H9 (cell line): ENCODE results near the gene MAP3K2. TPM values are rescaled to one million over a fixed set of nuclear protein-coding genes. Genes with fewer than 3 reads are reported as not detected.

Experiments
- DNase-seq: peaks from one replicate; pipeline ENCODE4 v3.0.0-alpha.2; 2017
- H2AFZ ChIP-seq: one replicate; pipeline ENCODE4 v1.6.1; 2013; ENCODE audit warnings: mild to moderate bottlenecking, low read length, control low read depth, moderate library complexity
- H2AK5ac ChIP-seq: 2 replicates; pipeline ENCODE4 v1.6.1; 2013; ENCODE audit warnings: low read length, control low read depth, mixed read lengths; ENCODE audit not compliant: insufficient read length
- H2BK120ac ChIP-seq: one replicate; pipeline ENCODE4 v1.6.1; 2013; ENCODE audit warnings: low read depth, mild to moderate bottlenecking, low read length, control low read depth, inconsistent platforms; ENCODE audit not compliant: poor library complexity, severe bottlenecking
- H2BK12ac ChIP-seq: 2 replicates; pipeline ENCODE4 v1.6.1; 2013; ENCODE audit warnings: low read length, control low read depth, mixed read lengths, low read depth; ENCODE audit not compliant: insufficient read length
- H2BK15ac ChIP-seq: 2 replicates; pipeline ENCODE4 v1.6.1; 2013; ENCODE audit warnings: low read depth, low read length, control low read depth
- H2BK20ac ChIP-seq: one replicate; pipeline ENCODE4 v1.6.1; 2013; ENCODE audit warnings: low read depth, mild to moderate bottlenecking, low read length, control low read depth, inconsistent platforms; ENCODE audit not compliant: poor library complexity, severe bottlenecking
- H2BK5ac ChIP-seq: 2 replicates; pipeline ENCODE4 v1.6.1; 2013; ENCODE audit warnings: low read length, control low read depth, mixed read lengths; ENCODE audit not compliant: insufficient read length
- H3K14ac ChIP-seq: 2 replicates; pipeline ENCODE4 v1.6.1; 2013; ENCODE audit warnings: low read length, control low read depth; ENCODE audit not compliant: insufficient read depth
- H3K18ac ChIP-seq: 2 replicates; pipeline ENCODE4 v1.6.1; 2013; ENCODE audit warnings: low read depth, mild to moderate bottlenecking, mixed read lengths, low read length, control low read depth; ENCODE audit not compliant: insufficient read length
- H3K23ac ChIP-seq: 2 replicates; pipeline ENCODE4 v1.6.1; 2013; ENCODE audit warnings: low read length, control low read depth, mixed read lengths, low read depth; ENCODE audit not compliant: insufficient read length
- H3K23me2 ChIP-seq: 2 replicates; pipeline ENCODE4 v1.6.1; 2013; ENCODE audit warnings: low read depth, mild to moderate bottlenecking, mixed read lengths, low read length, control low read depth; ENCODE audit not compliant: insufficient read length, poor library complexity, severe bottlenecking
- H3K27ac ChIP-seq: 2 replicates; pipeline ENCODE4 v1.5.1; 2013; ENCODE audit warnings: low read length, control low read depth, mixed read lengths, low read depth; ENCODE audit not compliant: insufficient read length
- H3K27me3 ChIP-seq: 2 replicates; pipeline ENCODE4 v1.6.1; 2013; ENCODE audit warnings: low read length, control low read depth, inconsistent platforms; ENCODE audit not compliant: insufficient read depth
- H3K4ac ChIP-seq: 2 replicates; pipeline ENCODE4 v1.6.1; 2013; ENCODE audit warnings: low read depth, mild to moderate bottlenecking, control low read depth, inconsistent platforms, low read length, moderate library complexity
- H3K4me1 ChIP-seq: 2 replicates; pipeline ENCODE4 v1.6.1; 2013; ENCODE audit warnings: low read length, control low read depth, inconsistent platforms; ENCODE audit not compliant: insufficient read depth
- H3K4me2 ChIP-seq: 2 replicates; pipeline ENCODE4 v1.6.1; 2013; ENCODE audit warnings: low read length, control low read depth, mixed read lengths; ENCODE audit not compliant: insufficient read length, insufficient read depth
- H3K56ac ChIP-seq: 2 replicates; pipeline ENCODE4 v1.6.1; 2013; ENCODE audit warnings: low read depth, mild to moderate bottlenecking, mixed read lengths, low read length, control low read depth; ENCODE audit not compliant: insufficient read length
- H3K79me1 ChIP-seq: 2 replicates; pipeline ENCODE4 v1.6.1; 2013; ENCODE audit warnings: low read depth, mild to moderate bottlenecking, moderate library complexity, low read length, control low read depth, inconsistent platforms; ENCODE audit not compliant: insufficient read depth, poor library complexity, severe bottlenecking
- H3K79me2 ChIP-seq: 2 replicates; pipeline ENCODE4 v1.6.1; 2013; ENCODE audit warnings: low read length, control low read depth, inconsistent platforms; ENCODE audit not compliant: insufficient read depth
- H3K9ac ChIP-seq: 2 replicates; pipeline ENCODE4 v1.6.1; 2013; ENCODE audit warnings: low read length, control low read depth, mixed read lengths; ENCODE audit not compliant: insufficient read length; ENCODE audit errors: extremely low read depth
- H3K9me3 ChIP-seq: one replicate; pipeline ENCODE4 v1.6.1; 2013; ENCODE audit warnings: low read depth, low read length, inconsistent platforms; ENCODE audit not compliant: control insufficient read depth
- H3T11ph ChIP-seq: one replicate; pipeline ENCODE4 v1.6.1; 2013; ENCODE audit warnings: mild to moderate bottlenecking, low read length, control low read depth, inconsistent platforms
- H4K20me1 ChIP-seq: one replicate; pipeline ENCODE4 v1.6.1; 2013; ENCODE audit not compliant: control insufficient read depth, insufficient read length, insufficient read depth
- H4K5ac ChIP-seq: 2 replicates; pipeline ENCODE4 v1.6.1; 2013; ENCODE audit warnings: low read depth, mild to moderate bottlenecking, mixed read lengths, low read length, control low read depth; ENCODE audit not compliant: insufficient read length
- H4K8ac ChIP-seq: replicated peaks from 2 replicates; pipeline ENCODE4 v1.6.1; 2013; ENCODE audit warnings: low read length, control low read depth, mixed read lengths, low read depth; ENCODE audit not compliant: insufficient read length
- H4K91ac ChIP-seq: 2 replicates; pipeline ENCODE4 v1.6.1; 2013; ENCODE audit warnings: low read depth, mild to moderate bottlenecking, moderate library complexity, mixed read lengths, low read length, control low read depth; ENCODE audit not compliant: insufficient read length
- H3K27ac Mint-ChIP-seq, 3 experiments: 2 replicates in 2 of 3; 3 replicates in 1 of 3; pipeline ENCODE4 v1.8.0; 2020 to 2021; ENCODE audit warnings: mixed read lengths in 3 of 3, mild to moderate bottlenecking in 1 of 3, moderate library complexity in 1 of 3
- H3K27me3 Mint-ChIP-seq: 2 replicates; pipeline ENCODE4 v1.8.0; 2021; ENCODE audit warnings: low read depth, mild to moderate bottlenecking, moderate library complexity, mixed read lengths
- H3K36me3 Mint-ChIP-seq, 3 experiments: 2 replicates in 2 of 3; 3 replicates in 1 of 3; pipeline ENCODE4 v1.8.0; 2020 to 2021; ENCODE audit warnings: low read depth in 3 of 3, mixed read lengths in 3 of 3; ENCODE audit not compliant: insufficient read depth in 1 of 3
- H3K4me1 Mint-ChIP-seq, 2 experiments: 2 replicates each; pipeline ENCODE4 v1.8.0; 2020; ENCODE audit warnings: mixed read lengths in 2 of 2
- H3K4me3 Mint-ChIP-seq, 2 experiments: 2 replicates in 1 of 2; 3 replicates in 1 of 2; pipeline ENCODE4 v1.8.0; 2020 to 2021; ENCODE audit warnings: mild to moderate bottlenecking in 2 of 2, mixed read lengths in 2 of 2, moderate library complexity in 1 of 2
- H3K9me3 Mint-ChIP-seq, 2 experiments: 2 replicates in 1 of 2; 3 replicates in 1 of 2; pipeline ENCODE4 v1.8.0; 2020; ENCODE audit warnings: mild to moderate bottlenecking in 2 of 2, mixed read lengths in 2 of 2, moderate library complexity in 1 of 2
- WGBS: extraction: QIAGEN DNeasy Blood & Tissue Kit; methylation state at CpG from one replicate; pipeline ENCODE4 v1.1.7; 2013; ENCODE audit warnings: missing lambda C conversion rate, low lambda C conversion rate, mixed read lengths; ENCODE audit not compliant: insufficient read length; ENCODE audit errors: extremely low coverage; 5-methylcytosine and 5-hydroxymethylcytosine counted together
- total RNA-seq: library from RNA; stranded (reverse); gene quantifications from 2 replicates; pipeline ENCODE4 v1.2.1, GENCODE V29; 2021
- TF ChIP-seq, protein P1 (sequence below): fragments of 200-600 bp; sonication (generic); conservative IDR thresholded peaks from 3 replicates; pipeline ENCODE4 v1.8.0; 2021; ENCODE audit warnings: antibody characterized with exemption, mild to moderate bottlenecking

The MAP3K2 gene
- total RNA-seq, 1 experiment from 2014 or later = 25.8 TPM

DNA sequence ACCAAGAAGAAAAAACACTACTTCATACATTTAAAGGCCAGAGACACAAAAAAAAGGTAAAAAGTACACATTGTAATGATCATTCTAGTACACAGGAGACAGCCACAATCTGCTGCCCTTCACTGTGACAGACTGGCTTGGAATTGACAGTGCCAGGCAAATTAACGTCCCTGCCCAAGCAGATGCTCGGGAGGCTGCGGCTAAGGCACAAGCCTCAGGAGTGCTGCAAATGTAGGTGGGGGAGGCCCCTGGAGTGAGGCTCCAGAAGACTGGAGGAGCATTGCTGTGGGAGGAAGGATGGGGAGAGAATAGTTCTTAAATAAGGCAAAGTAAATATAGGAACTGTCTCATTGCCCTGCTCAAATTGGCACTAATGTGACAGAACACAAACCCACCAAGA is 112.4 kb downstream of the MAP3K2 start:
- Histone ChIP-seq H4K91ac (no peak overlapping the region), H2AK5ac (no peak overlapping the region), H3K79me2 (no peaks in the 10 kb centered on the region), H3K4me2 (no peak overlapping the region), H3K18ac (no peak overlapping the region), H3K14ac (no peak overlapping the region), H3K23me2 (no peaks in the 10 kb centered on the region), H3K27ac (no peak overlapping the region), H2BK15ac (no peak overlapping the region), H3K9me3 (no peaks in the 10 kb centered on the region), H3K23ac (no peak overlapping the region), H2BK20ac (no peak overlapping the region), H3K4me1 (no peaks in the 10 kb centered on the region), H3K27me3 (no peaks in the 10 kb centered on the region), H3K4ac (no peak overlapping the region), H3K9ac (no peak overlapping the region), H4K8ac (no peak overlapping the region), H4K20me1 (no peaks in the 10 kb centered on the region), H3T11ph (no peak overlapping the region), H2BK5ac (no peak overlapping the region), H3K79me1 (peaks cover 3% of the 10 kb centered on the region), H2BK120ac (no peak overlapping the region), H3K56ac (no peak overlapping the region), H2BK12ac (no peak overlapping the region), H4K5ac (no peak overlapping the region), H2AFZ (no peak overlapping the region)
- TF ChIP-seq, protein P1, sequence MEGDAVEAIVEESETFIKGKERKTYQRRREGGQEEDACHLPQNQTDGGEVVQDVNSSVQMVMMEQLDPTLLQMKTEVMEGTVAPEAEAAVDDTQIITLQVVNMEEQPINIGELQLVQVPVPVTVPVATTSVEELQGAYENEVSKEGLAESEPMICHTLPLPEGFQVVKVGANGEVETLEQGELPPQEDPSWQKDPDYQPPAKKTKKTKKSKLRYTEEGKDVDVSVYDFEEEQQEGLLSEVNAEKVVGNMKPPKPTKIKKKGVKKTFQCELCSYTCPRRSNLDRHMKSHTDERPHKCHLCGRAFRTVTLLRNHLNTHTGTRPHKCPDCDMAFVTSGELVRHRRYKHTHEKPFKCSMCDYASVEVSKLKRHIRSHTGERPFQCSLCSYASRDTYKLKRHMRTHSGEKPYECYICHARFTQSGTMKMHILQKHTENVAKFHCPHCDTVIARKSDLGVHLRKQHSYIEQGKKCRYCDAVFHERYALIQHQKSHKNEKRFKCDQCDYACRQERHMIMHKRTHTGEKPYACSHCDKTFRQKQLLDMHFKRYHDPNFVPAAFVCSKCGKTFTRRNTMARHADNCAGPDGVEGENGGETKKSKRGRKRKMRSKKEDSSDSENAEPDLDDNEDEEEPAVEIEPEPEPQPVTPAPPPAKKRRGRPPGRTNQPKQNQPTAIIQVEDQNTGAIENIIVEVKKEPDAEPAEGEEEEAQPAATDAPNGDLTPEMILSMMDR = no peak
- Mint-ChIP-seq H3K4me1 (no peaks in the 10 kb centered on the region), H3K36me3 (peaks cover 58 to 95% (median 89%) of the 10 kb centered on the region in 3 experiments), H3K9me3 (no peaks in the 10 kb centered on the region), H3K4me3 (no peak overlapping the region), H3K27ac (no peak overlapping the region; a peak in 1 of 7 replicates), H3K27me3 (no peaks in the 10 kb centered on the region)
- no CpG with 5 or more reads among the region's 3 CpGs for WGBS
- no peak for DNase-seq
